HTERT RPE-1 (cell line): ENCODE results near the gene POLR2E.

Experiments used
- in situ Hi-C: fragments of 300-500 bp; cut with MboI; formaldehyde crosslinking; loops from 4 replicates; pipeline ENCODE4 v1.14.3; 2020; ENCODE audit warnings: low sequenced_read_pairs

Gene POLR2E

GRCh38 chr19:1066748-1067340 is 28.3 kb downstream of the POLR2E start, which contains the start of gene ARHGAP45:
Gene ARHGAP45 (plus strand): TSS chr19:1067167. CDS start chr19:1067406, 239 bp downstream.
- in situ Hi-C loops, result no loop called here

GRCh38 chr19:1066251-1066747 is 28.9 kb downstream of the POLR2E start:
- in situ Hi-C loops, result no loop called here

- in situ Hi-C loops, result no loop called here
These were observed 29.5 kb downstream of the POLR2E start for GRCh38 chr19:1065606-1066109.

GRCh38 chr19:1064661-1065605 is 30.2 kb downstream of the POLR2E start:
- in situ Hi-C loops, result no loop called here

GRCh38 chr19:1063909-1064660 is 31.1 kb downstream of the POLR2E start:
- in situ Hi-C loops, result no loop called here

GRCh38 chr19:1063030-1063908 is 31.9 kb downstream of the POLR2E start:
- in situ Hi-C loops, result no loop called here

GRCh38 chr19:1062387-1063029 is 32.7 kb downstream of the POLR2E start:
- in situ Hi-C loops, result no loop called here

GRCh38 chr19:1061987-1062386 is 33.2 kb downstream of the POLR2E start:
- in situ Hi-C loops, result no loop called here

- in situ Hi-C loops, result no loop called here
These were observed 34.5 kb downstream of the POLR2E start for GRCh38 chr19:1060689-1061088.

- in situ Hi-C loops, result no loop called here
These were observed 37.1 kb downstream of the POLR2E start for GRCh38 chr19:1058112-1058511.

- in situ Hi-C loops, result no loop called here
These were observed 37.9 kb downstream of the POLR2E start for GRCh38 chr19:1057176-1057855.

- in situ Hi-C loops, result no loop called here
These were observed 39.1 kb downstream of the POLR2E start for GRCh38 chr19:1055886-1056620.

GRCh38 chr19:1055028-1055425 is 40.1 kb downstream of the POLR2E start:
- in situ Hi-C loops, result no loop called here

GRCh38 chr19:1054102-1055027 is 40.8 kb downstream of the POLR2E start:
- in situ Hi-C loops, result no loop called here

GRCh38 chr19:1053176-1054101 is 41.7 kb downstream of the POLR2E start:
- in situ Hi-C loops, result no loop called here

GRCh38 chr19:1052349-1052975 is 42.7 kb downstream of the POLR2E start:
- in situ Hi-C loops, result no loop called here
